ENCODE measurements around the gene MBOAT1.

GRCh38 chr6:20204512-20204894, 7.8 kb downstream of the MBOAT1 start:
- TF ChIP-seq CTCF (IDR thresholded peaks at IDR 0.05) (no peak), POLR2A (IDR thresholded peaks at IDR 0.05) (no peak)

Measured in testis (tissue), 2 donors.